H9 (cell line): ENCODE data around the gene KCTD2. TPM values are rescaled to one million over a fixed set of nuclear protein-coding genes. Genes with fewer than 3 reads are reported as not detected.

ENCODE experiments used
- DNase-seq: peaks from one replicate; pipeline ENCODE4 v3.0.0-alpha.2; 2017
- H2AFZ ChIP-seq: one replicate; pipeline ENCODE4 v1.6.1; 2013; ENCODE audit warnings: mild to moderate bottlenecking, low read length, control low read depth, moderate library complexity
- H2AK5ac ChIP-seq: 2 replicates; pipeline ENCODE4 v1.6.1; 2013; ENCODE audit warnings: low read length, control low read depth, mixed read lengths; ENCODE audit not compliant: insufficient read length
- H2BK120ac ChIP-seq: one replicate; pipeline ENCODE4 v1.6.1; 2013; ENCODE audit warnings: low read depth, mild to moderate bottlenecking, low read length, control low read depth, inconsistent platforms; ENCODE audit not compliant: poor library complexity, severe bottlenecking
- H2BK12ac ChIP-seq: 2 replicates; pipeline ENCODE4 v1.6.1; 2013; ENCODE audit warnings: low read length, control low read depth, mixed read lengths, low read depth; ENCODE audit not compliant: insufficient read length
- H2BK15ac ChIP-seq: 2 replicates; pipeline ENCODE4 v1.6.1; 2013; ENCODE audit warnings: low read depth, low read length, control low read depth
- H2BK20ac ChIP-seq: one replicate; pipeline ENCODE4 v1.6.1; 2013; ENCODE audit warnings: low read depth, mild to moderate bottlenecking, low read length, control low read depth, inconsistent platforms; ENCODE audit not compliant: poor library complexity, severe bottlenecking
- H2BK5ac ChIP-seq: 2 replicates; pipeline ENCODE4 v1.6.1; 2013; ENCODE audit warnings: low read length, control low read depth, mixed read lengths; ENCODE audit not compliant: insufficient read length
- H3K14ac ChIP-seq: 2 replicates; pipeline ENCODE4 v1.6.1; 2013; ENCODE audit warnings: low read length, control low read depth; ENCODE audit not compliant: insufficient read depth
- H3K18ac ChIP-seq: 2 replicates; pipeline ENCODE4 v1.6.1; 2013; ENCODE audit warnings: low read depth, mild to moderate bottlenecking, mixed read lengths, low read length, control low read depth; ENCODE audit not compliant: insufficient read length
- H3K23ac ChIP-seq: 2 replicates; pipeline ENCODE4 v1.6.1; 2013; ENCODE audit warnings: low read length, control low read depth, mixed read lengths, low read depth; ENCODE audit not compliant: insufficient read length
- H3K23me2 ChIP-seq: 2 replicates; pipeline ENCODE4 v1.6.1; 2013; ENCODE audit warnings: low read depth, mild to moderate bottlenecking, mixed read lengths, low read length, control low read depth; ENCODE audit not compliant: insufficient read length, poor library complexity, severe bottlenecking
- H3K27ac ChIP-seq: 2 replicates; pipeline ENCODE4 v1.5.1; 2013; ENCODE audit warnings: low read length, control low read depth, mixed read lengths, low read depth; ENCODE audit not compliant: insufficient read length
- H3K27me3 ChIP-seq: 2 replicates; pipeline ENCODE4 v1.6.1; 2013; ENCODE audit warnings: low read length, control low read depth, inconsistent platforms; ENCODE audit not compliant: insufficient read depth
- H3K4ac ChIP-seq: 2 replicates; pipeline ENCODE4 v1.6.1; 2013; ENCODE audit warnings: low read depth, mild to moderate bottlenecking, control low read depth, inconsistent platforms, low read length, moderate library complexity
- H3K4me1 ChIP-seq: 2 replicates; pipeline ENCODE4 v1.6.1; 2013; ENCODE audit warnings: low read length, control low read depth, inconsistent platforms; ENCODE audit not compliant: insufficient read depth
- H3K4me2 ChIP-seq: 2 replicates; pipeline ENCODE4 v1.6.1; 2013; ENCODE audit warnings: low read length, control low read depth, mixed read lengths; ENCODE audit not compliant: insufficient read length, insufficient read depth
- H3K56ac ChIP-seq: 2 replicates; pipeline ENCODE4 v1.6.1; 2013; ENCODE audit warnings: low read depth, mild to moderate bottlenecking, mixed read lengths, low read length, control low read depth; ENCODE audit not compliant: insufficient read length
- H3K79me1 ChIP-seq: 2 replicates; pipeline ENCODE4 v1.6.1; 2013; ENCODE audit warnings: low read depth, mild to moderate bottlenecking, moderate library complexity, low read length, control low read depth, inconsistent platforms; ENCODE audit not compliant: insufficient read depth, poor library complexity, severe bottlenecking
- H3K79me2 ChIP-seq: 2 replicates; pipeline ENCODE4 v1.6.1; 2013; ENCODE audit warnings: low read length, control low read depth, inconsistent platforms; ENCODE audit not compliant: insufficient read depth
- H3K9ac ChIP-seq: 2 replicates; pipeline ENCODE4 v1.6.1; 2013; ENCODE audit warnings: low read length, control low read depth, mixed read lengths; ENCODE audit not compliant: insufficient read length; ENCODE audit errors: extremely low read depth
- H3K9me3 ChIP-seq: one replicate; pipeline ENCODE4 v1.6.1; 2013; ENCODE audit warnings: low read depth, low read length, inconsistent platforms; ENCODE audit not compliant: control insufficient read depth
- H3T11ph ChIP-seq: one replicate; pipeline ENCODE4 v1.6.1; 2013; ENCODE audit warnings: mild to moderate bottlenecking, low read length, control low read depth, inconsistent platforms
- H4K20me1 ChIP-seq: one replicate; pipeline ENCODE4 v1.6.1; 2013; ENCODE audit not compliant: control insufficient read depth, insufficient read length, insufficient read depth
- H4K5ac ChIP-seq: 2 replicates; pipeline ENCODE4 v1.6.1; 2013; ENCODE audit warnings: low read depth, mild to moderate bottlenecking, mixed read lengths, low read length, control low read depth; ENCODE audit not compliant: insufficient read length
- H4K8ac ChIP-seq: replicated peaks from 2 replicates; pipeline ENCODE4 v1.6.1; 2013; ENCODE audit warnings: low read length, control low read depth, mixed read lengths, low read depth; ENCODE audit not compliant: insufficient read length
- H4K91ac ChIP-seq: 2 replicates; pipeline ENCODE4 v1.6.1; 2013; ENCODE audit warnings: low read depth, mild to moderate bottlenecking, moderate library complexity, mixed read lengths, low read length, control low read depth; ENCODE audit not compliant: insufficient read length
- H3K27ac Mint-ChIP-seq, 3 experiments: 2 replicates in 2 of 3; 3 replicates in 1 of 3; pipeline ENCODE4 v1.8.0; 2020 to 2021; ENCODE audit warnings: mixed read lengths in 3 of 3, mild to moderate bottlenecking in 1 of 3, moderate library complexity in 1 of 3
- H3K27me3 Mint-ChIP-seq: 2 replicates; pipeline ENCODE4 v1.8.0; 2021; ENCODE audit warnings: low read depth, mild to moderate bottlenecking, moderate library complexity, mixed read lengths
- H3K36me3 Mint-ChIP-seq, 3 experiments: 2 replicates in 2 of 3; 3 replicates in 1 of 3; pipeline ENCODE4 v1.8.0; 2020 to 2021; ENCODE audit warnings: low read depth in 3 of 3, mixed read lengths in 3 of 3; ENCODE audit not compliant: insufficient read depth in 1 of 3
- H3K4me1 Mint-ChIP-seq, 2 experiments: 2 replicates each; pipeline ENCODE4 v1.8.0; 2020; ENCODE audit warnings: mixed read lengths in 2 of 2
- H3K4me3 Mint-ChIP-seq, 2 experiments: 2 replicates in 1 of 2; 3 replicates in 1 of 2; pipeline ENCODE4 v1.8.0; 2020 to 2021; ENCODE audit warnings: mild to moderate bottlenecking in 2 of 2, mixed read lengths in 2 of 2, moderate library complexity in 1 of 2
- H3K9me3 Mint-ChIP-seq, 2 experiments: 2 replicates in 1 of 2; 3 replicates in 1 of 2; pipeline ENCODE4 v1.8.0; 2020; ENCODE audit warnings: mild to moderate bottlenecking in 2 of 2, mixed read lengths in 2 of 2, moderate library complexity in 1 of 2
- CTCF ChIP-seq: fragments of 200-600 bp; sonication (generic); conservative IDR thresholded peaks from 3 replicates; pipeline ENCODE4 v1.8.0; 2021; ENCODE audit warnings: antibody characterized with exemption, mild to moderate bottlenecking
- WGBS: extraction: QIAGEN DNeasy Blood & Tissue Kit; methylation state at CpG from one replicate; pipeline ENCODE4 v1.1.7; 2013; ENCODE audit warnings: missing lambda C conversion rate, low lambda C conversion rate, mixed read lengths; ENCODE audit not compliant: insufficient read length; ENCODE audit errors: extremely low coverage; 5-methylcytosine and 5-hydroxymethylcytosine counted together
- total RNA-seq: library from RNA; stranded (reverse); gene quantifications from 2 replicates; pipeline ENCODE4 v1.2.1, GENCODE V29; 2021

KCTD2 gene
- total RNA-seq, 1 experiment from 2014 or later, result 40.1 TPM

- Histone ChIP-seq H2BK12ac (no peak overlapping the region), H4K20me1 (no peaks in the 10 kb centered on the region), H3K4me2 (no peak overlapping the region), H3K4me1 (peaks cover 3% of the 10 kb centered on the region; the same call in 1 of the 2 replicates), H2BK15ac (no peak overlapping the region), H2BK5ac (no peak overlapping the region), H3K79me1 (no peaks in the 10 kb centered on the region), H3K79me2 (no peaks in the 10 kb centered on the region), H3K14ac (no peak overlapping the region), H4K5ac (no peak overlapping the region), H3K4ac (no peak overlapping the region), H3K56ac (no peak overlapping the region), H3K27ac (no peak overlapping the region), H3K23me2 (no peaks in the 10 kb centered on the region), H2BK20ac (no peak overlapping the region), H3K9ac (no peak overlapping the region), H3K23ac (no peak overlapping the region), H4K91ac (no peak overlapping the region), H3T11ph (no peak overlapping the region), H2AK5ac (no peak overlapping the region), H4K8ac (no peak overlapping the region), H3K18ac (no peak overlapping the region), H2BK120ac (no peak overlapping the region), H2AFZ (no peak overlapping the region), H3K9me3 (no peaks in the 10 kb centered on the region), H3K27me3 (no peaks in the 10 kb centered on the region)
- H3K27me3 Mint-ChIP-seq, result no peaks in the 10 kb centered on the region
- WGBS, result no CpG with 5 or more reads among the region's 31 CpGs
- no peak for TF ChIP-seq CTCF
- DNase-seq, result no peak
- peaks cover 7 to 56% (median 43%) of the 10 kb centered on the region in 3 experiments for H3K36me3 Mint-ChIP-seq
- H3K9me3 Mint-ChIP-seq, result no peaks in the 10 kb centered on the region
- H3K4me3 Mint-ChIP-seq, result no peak overlapping the region; a peak in 1 of 5 replicates
- peaks cover 8 to 9% of the 10 kb centered on the region in 2 experiments; a peak in 3 of 4 replicates for H3K4me1 Mint-ChIP-seq
- no peak overlapping the region for H3K27ac Mint-ChIP-seq
These were observed 53.0 kb downstream of the KCTD2 start for GRCh38 chr17:75099881-75100595.
